ENCODE results near the gene RASA4B. TPM values are rescaled to one million over a fixed set of nuclear protein-coding genes. Genes with fewer than 3 reads are reported as not detected.

RASA4B gene
- total and polyA plus RNA-seq, 9 of the 15 experiments (the other 6 are each of a cell fraction or from before 2014, with no cell fraction given) = 0.01 to 2.9 (median 1.5) TPM; not detected in 1

DNA sequence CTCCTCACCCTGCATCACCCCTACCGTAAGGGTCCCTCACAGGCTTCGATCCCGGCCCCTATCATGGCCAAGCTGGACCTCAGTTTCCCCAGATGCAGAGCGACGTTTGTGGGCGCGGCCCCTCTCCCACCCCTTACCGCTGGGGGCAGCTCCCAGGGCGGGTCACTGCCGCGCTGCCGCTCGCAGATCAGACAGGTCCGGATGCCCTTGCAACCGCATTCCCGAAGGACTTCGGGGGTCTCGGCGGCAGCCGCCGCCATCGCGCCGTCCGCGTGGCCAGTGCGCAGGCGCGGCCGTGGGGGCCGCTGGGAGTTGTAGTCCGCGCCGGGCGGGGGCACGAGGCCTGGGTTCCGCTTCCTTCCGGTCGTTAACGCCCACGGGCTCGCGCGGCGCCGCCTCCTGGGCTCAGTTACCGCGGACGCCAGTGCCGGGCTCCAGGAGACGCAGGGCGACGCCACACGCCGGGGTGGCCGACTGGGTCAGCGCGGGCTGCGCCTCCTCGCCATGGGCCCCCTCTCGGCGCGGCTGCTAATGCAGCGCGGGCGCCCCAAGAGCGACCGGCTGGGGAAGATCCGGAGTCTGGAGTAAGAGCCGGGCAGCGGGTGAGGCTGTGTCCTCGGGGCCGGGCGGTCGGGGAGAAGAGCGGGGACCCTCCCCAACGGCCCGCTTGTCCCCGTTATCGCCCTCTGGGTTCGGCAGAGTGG is 52.8 kb downstream of the RASA4B start, which contains the start of the genes ALKBH4 and LRWD1 (continued):
- TF ChIP-seq, protein P1, sequence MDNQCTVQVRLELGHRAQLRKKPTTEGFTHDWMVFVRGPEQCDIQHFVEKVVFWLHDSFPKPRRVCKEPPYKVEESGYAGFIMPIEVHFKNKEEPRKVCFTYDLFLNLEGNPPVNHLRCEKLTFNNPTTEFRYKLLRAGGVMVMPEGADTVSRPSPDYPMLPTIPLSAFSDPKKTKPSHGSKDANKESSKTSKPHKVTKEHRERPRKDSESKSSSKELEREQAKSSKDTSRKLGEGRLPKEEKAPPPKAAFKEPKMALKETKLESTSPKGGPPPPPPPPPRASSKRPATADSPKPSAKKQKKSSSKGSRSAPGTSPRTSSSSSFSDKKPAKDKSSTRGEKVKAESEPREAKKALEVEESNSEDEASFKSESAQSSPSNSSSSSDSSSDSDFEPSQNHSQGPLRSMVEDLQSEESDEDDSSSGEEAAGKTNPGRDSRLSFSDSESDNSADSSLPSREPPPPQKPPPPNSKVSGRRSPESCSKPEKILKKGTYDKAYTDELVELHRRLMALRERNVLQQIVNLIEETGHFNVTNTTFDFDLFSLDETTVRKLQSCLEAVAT (IDR thresholded peaks at IDR 0.05) = no peak
- TF ChIP-seq ZNF316 (IDR thresholded peaks at IDR 0.05) (no peak), CTCFL (IDR thresholded peaks at IDR 0.05; ENCODE audit: borderline replicate concordance, insufficient read depth, low read depth, low read length, poor library complexity, severe bottlenecking) (peak; percentile 92), SOX6 (IDR thresholded peaks at IDR 0.05) (peak; percentile 27; the same call in 1 of the 2 replicates), ZNF76 (CRISPR knock-in tag; IDR thresholded peaks at IDR 0.05; ENCODE audit: borderline replicate concordance) (no peak), ZNF584 (CRISPR knock-in tag; IDR thresholded peaks at IDR 0.05; ENCODE audit: low read depth) (no peak), RBM14 (IDR thresholded peaks at IDR 0.05; ENCODE audit: borderline replicate concordance, insufficient read depth, low read depth, low read length) (0 out of 2 replicates have a peak, but pooled peaks have one; percentile 36), MAFK (IDR thresholded peaks at IDR 0.05; ENCODE audit: low read length) (no peak), EP400 (IDR thresholded peaks at IDR 0.05) (peak; percentile 77; the same call in 1 of the 2 replicates), DPF2 (IDR thresholded peaks at IDR 0.05) (0 out of 2 replicates have a peak, but pooled peaks have one; percentile 47), BRF2 (IDR thresholded peaks at IDR 0.05; ENCODE audit: borderline replicate concordance, insufficient read depth, insufficient read length) (no peak), ZFP36 (IDR thresholded peaks at IDR 0.05; ENCODE audit: low read depth, low read length, partially characterized antibody) (no peak), SMAD2 (IDR thresholded peaks at IDR 0.05; ENCODE audit: low read depth, low read length) (no peak), TEAD4 (IDR thresholded peaks at IDR 0.05; ENCODE audit: low read length) (no peak), TEAD4 (CRISPR knock-in tag; IDR thresholded peaks at IDR 0.05; ENCODE audit: borderline replicate concordance) (no peak), ZNF780A (CRISPR knock-in tag; IDR thresholded peaks at IDR 0.05) (no peak), ZFP30 (CRISPR knock-in tag; IDR thresholded peaks at IDR 0.05; ENCODE audit: borderline replicate concordance) (no peak), CLOCK (CRISPR knock-in tag; IDR thresholded peaks at IDR 0.05; ENCODE audit: borderline replicate concordance) (no peak), KLF16 (IDR thresholded peaks at IDR 0.05) (no peak), PRPF4 (IDR thresholded peaks at IDR 0.05; ENCODE audit: insufficient read depth, low read depth, low read length, poor library complexity, severe bottlenecking) (no peak), CXXC5 (CRISPR knock-in tag; IDR thresholded peaks at IDR 0.05) (peak; percentile 97)
